Chondrocyte (in vitro differentiated cells): Measurements from ENCODE around the gene TPO. TPM values are rescaled to one million over a fixed set of nuclear protein-coding genes. Genes with fewer than 3 reads are reported as not detected.

Experiments
- DNase-seq: peaks from one replicate; pipeline ENCODE4 v3.0.0; 2021; ENCODE audit warnings: mixed read lengths, low spot score
- H3K27ac Mint-ChIP-seq: one replicate; pipeline ENCODE4 v1.8.0; 2021; ENCODE audit warnings: mild to moderate bottlenecking, moderate library complexity, mixed read lengths; ENCODE audit not compliant: unreplicated experiment
- H3K27me3 Mint-ChIP-seq: 2 replicates; pipeline ENCODE4 v1.8.0; 2021; ENCODE audit warnings: low read depth, mixed read lengths
- H3K36me3 Mint-ChIP-seq: 2 replicates; pipeline ENCODE4 v1.8.0; 2021; ENCODE audit warnings: low read depth, mixed read lengths
- H3K4me1 Mint-ChIP-seq: 2 replicates; pipeline ENCODE4 v1.8.0; 2021; ENCODE audit warnings: low read depth, mild to moderate bottlenecking, mixed read lengths
- H3K4me3 Mint-ChIP-seq: one replicate; pipeline ENCODE4 v1.8.0; 2021; ENCODE audit warnings: mild to moderate bottlenecking, moderate library complexity, mixed read lengths; ENCODE audit not compliant: unreplicated experiment
- H3K9me3 Mint-ChIP-seq: 2 replicates; pipeline ENCODE4 v1.8.0; 2021; ENCODE audit warnings: low read depth, mixed read lengths
- total RNA-seq: library from RNA; stranded (reverse); gene quantifications from 3 replicates; pipeline ENCODE4 v1.2.1, GENCODE V29; 2021
- TF ChIP-seq, protein P1 (sequence below): fragments of 200-600 bp; sonication (generic); IDR thresholded peaks from 2 replicates; pipeline ENCODE4 v1.5.0; 2021; ENCODE audit warnings: antibody characterized with exemption, mild to moderate bottlenecking, moderate library complexity

The TPO gene
- total RNA-seq, 1 donor from 2014 or later: not detected

DNA sequence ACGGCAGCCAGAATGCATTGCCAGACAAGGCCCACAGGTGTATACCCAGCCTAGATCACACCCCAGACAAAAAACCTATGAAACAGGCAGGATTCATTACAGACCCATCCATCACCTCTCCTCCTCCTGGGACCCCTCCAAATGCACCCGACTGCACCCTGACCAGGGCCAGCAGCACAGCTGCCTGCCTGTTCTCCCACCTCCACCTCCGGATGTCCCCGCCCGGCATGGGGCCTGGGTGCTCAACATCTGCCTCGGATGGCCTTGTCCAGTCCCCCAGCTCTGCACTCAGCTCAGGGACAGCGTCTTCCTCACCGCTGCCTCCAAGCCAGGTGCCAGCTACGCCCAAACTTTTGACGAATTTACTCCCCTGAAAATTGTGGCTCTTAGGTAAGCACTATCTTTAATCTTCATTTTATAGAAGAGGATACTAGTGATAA is 91.1 kb downstream of the TPO start:
- TF ChIP-seq, protein P1, sequence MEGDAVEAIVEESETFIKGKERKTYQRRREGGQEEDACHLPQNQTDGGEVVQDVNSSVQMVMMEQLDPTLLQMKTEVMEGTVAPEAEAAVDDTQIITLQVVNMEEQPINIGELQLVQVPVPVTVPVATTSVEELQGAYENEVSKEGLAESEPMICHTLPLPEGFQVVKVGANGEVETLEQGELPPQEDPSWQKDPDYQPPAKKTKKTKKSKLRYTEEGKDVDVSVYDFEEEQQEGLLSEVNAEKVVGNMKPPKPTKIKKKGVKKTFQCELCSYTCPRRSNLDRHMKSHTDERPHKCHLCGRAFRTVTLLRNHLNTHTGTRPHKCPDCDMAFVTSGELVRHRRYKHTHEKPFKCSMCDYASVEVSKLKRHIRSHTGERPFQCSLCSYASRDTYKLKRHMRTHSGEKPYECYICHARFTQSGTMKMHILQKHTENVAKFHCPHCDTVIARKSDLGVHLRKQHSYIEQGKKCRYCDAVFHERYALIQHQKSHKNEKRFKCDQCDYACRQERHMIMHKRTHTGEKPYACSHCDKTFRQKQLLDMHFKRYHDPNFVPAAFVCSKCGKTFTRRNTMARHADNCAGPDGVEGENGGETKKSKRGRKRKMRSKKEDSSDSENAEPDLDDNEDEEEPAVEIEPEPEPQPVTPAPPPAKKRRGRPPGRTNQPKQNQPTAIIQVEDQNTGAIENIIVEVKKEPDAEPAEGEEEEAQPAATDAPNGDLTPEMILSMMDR: no peak
- H3K9me3 Mint-ChIP-seq: no peaks in the 10 kb centered on the region
- DNase-seq: peak; percentile 91
- H3K4me1 Mint-ChIP-seq: no peaks in the 10 kb centered on the region
- no peak overlapping the region for H3K4me3 Mint-ChIP-seq
- no peaks in the 10 kb centered on the region for H3K36me3 Mint-ChIP-seq
- peaks cover 11% of the 10 kb centered on the region for H3K27me3 Mint-ChIP-seq
- no peak overlapping the region for H3K27ac Mint-ChIP-seq

GRCh38 chr2:1505031-1505441 is 91.8 kb downstream of the TPO start:
- peak; percentile 59 for DNase-seq
- TF ChIP-seq, protein P1: no peak
- no peaks in the 10 kb centered on the region for H3K4me1 Mint-ChIP-seq
- H3K27me3 Mint-ChIP-seq: peaks cover 18% of the 10 kb centered on the region
- H3K36me3 Mint-ChIP-seq: no peaks in the 10 kb centered on the region
- H3K4me3 Mint-ChIP-seq: no peak overlapping the region
- no peaks in the 10 kb centered on the region for H3K9me3 Mint-ChIP-seq
- no peak overlapping the region for H3K27ac Mint-ChIP-seq

- DNase-seq: peak; percentile 27
- Mint-ChIP-seq H3K27ac (no peak overlapping the region), H3K4me1 (no peaks in the 10 kb centered on the region), H3K27me3 (peaks cover 25% of the 10 kb centered on the region), H3K4me3 (no peak overlapping the region), H3K9me3 (no peaks in the 10 kb centered on the region), H3K36me3 (no peaks in the 10 kb centered on the region)
- TF ChIP-seq, protein P1: no peak
Measured at GRCh38 chr2:1509271-1510065, 96.2 kb downstream of the TPO start.

GRCh38 chr2:1510176-1510575 is 96.9 kb downstream of the TPO start:
- no peak overlapping the region for H3K27ac Mint-ChIP-seq
- no peaks in the 10 kb centered on the region for H3K36me3 Mint-ChIP-seq
- no peaks in the 10 kb centered on the region for H3K4me1 Mint-ChIP-seq
- H3K27me3 Mint-ChIP-seq: peaks cover 26% of the 10 kb centered on the region
- DNase-seq: peak; percentile 11
- H3K4me3 Mint-ChIP-seq: no peak overlapping the region
- TF ChIP-seq, protein P1: no peak
- H3K9me3 Mint-ChIP-seq: no peaks in the 10 kb centered on the region

GRCh38 chr2:1511455-1511854 is 98.2 kb downstream of the TPO start:
- peaks cover 26% of the 10 kb centered on the region for H3K27me3 Mint-ChIP-seq
- DNase-seq: peak; percentile 40
- TF ChIP-seq, protein P1: no peak
- H3K9me3 Mint-ChIP-seq: no peaks in the 10 kb centered on the region
- H3K4me3 Mint-ChIP-seq: no peak overlapping the region
- H3K27ac Mint-ChIP-seq: no peak overlapping the region
- no peaks in the 10 kb centered on the region for H3K36me3 Mint-ChIP-seq
- H3K4me1 Mint-ChIP-seq: no peaks in the 10 kb centered on the region
